Mesodermal cell (in vitro differentiated cells): ENCODE data around the gene SEC14L2.

ENCODE experiments used
- H3K27ac ChIP-seq: 2 replicates; pipeline ENCODE4 v1.7.0; 2013; ENCODE audit warnings: mild to moderate bottlenecking, low read depth, low read length, moderate library complexity; ENCODE audit not compliant: severe bottlenecking
- H3K36me3 ChIP-seq: 2 replicates; pipeline ENCODE4 v1.7.1; 2013; ENCODE audit warnings: mild to moderate bottlenecking, low read length, moderate library complexity; ENCODE audit not compliant: control insufficient read depth, insufficient read depth
- H3K4me1 ChIP-seq: one replicate; pipeline ENCODE4 v1.7.1; 2013; ENCODE audit warnings: mild to moderate bottlenecking, low read length; ENCODE audit not compliant: insufficient read depth, control insufficient read depth, poor library complexity, severe bottlenecking
- H3K4me3 ChIP-seq: 2 replicates; pipeline ENCODE4 v1.7.0; 2013; ENCODE audit warnings: low read length, control low read depth, mild to moderate bottlenecking; ENCODE audit not compliant: insufficient read depth, poor library complexity, severe bottlenecking; ENCODE audit errors: extremely low read depth
- H3K9me3 ChIP-seq: 2 replicates; pipeline ENCODE4 v1.7.1; 2013; ENCODE audit warnings: mild to moderate bottlenecking, low read length, moderate library complexity; ENCODE audit not compliant: control insufficient read depth
- WGBS, 2 experiments: methylation state at CpG; one replicate each; pipeline ENCODE4 v1.1.5; 2013; ENCODE audit warnings: missing lambda C conversion rate in 2 of 2; ENCODE audit not compliant: insufficient coverage in 2 of 2; 5-methylcytosine and 5-hydroxymethylcytosine counted together

SEC14L2 gene

DNA sequence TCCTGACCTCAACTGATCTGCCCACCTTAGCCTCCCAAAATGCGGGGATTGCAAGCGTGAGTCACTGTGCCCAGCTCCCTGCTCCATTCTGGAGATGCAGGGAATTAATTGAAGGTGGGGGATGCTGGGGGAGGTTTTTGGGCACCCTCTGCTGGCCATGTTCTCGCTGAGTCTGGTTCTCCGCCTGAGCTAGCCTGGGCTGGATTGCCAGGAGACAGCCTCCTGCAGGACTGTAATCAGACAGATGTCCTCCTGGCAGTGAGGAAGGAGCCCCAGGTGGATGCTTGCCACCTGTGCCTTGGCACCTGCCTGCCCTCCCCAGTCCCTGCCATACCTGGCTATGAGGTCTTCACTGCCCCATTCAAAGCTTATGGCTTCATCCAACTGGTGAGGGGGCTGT lies 34.1 kb downstream of the SEC14L2 start:
- no peak overlapping the region for H3K4me3 ChIP-seq
- H3K9me3 ChIP-seq = no peaks in the 10 kb centered on the region
- H3K4me1 ChIP-seq = no peaks in the 10 kb centered on the region
- H3K27ac ChIP-seq = no peak overlapping the region
- WGBS, 2 experiments = 69 to 71% methylated on average over 4 of the region's 4 CpGs
- peaks cover 16% of the 10 kb centered on the region for H3K36me3 ChIP-seq

GRCh38 chr22:30432096-30432495 lies 35.3 kb downstream of the SEC14L2 start:
- H3K36me3 ChIP-seq = peaks cover 13% of the 10 kb centered on the region
- no peaks in the 10 kb centered on the region for H3K9me3 ChIP-seq
- 87 to 97% methylated on average over 3 to 4 of the region's 4 CpGs for WGBS, 2 experiments
- H3K4me3 ChIP-seq = no peak overlapping the region
- no peak overlapping the region for H3K27ac ChIP-seq
- H3K4me1 ChIP-seq = no peaks in the 10 kb centered on the region

- Histone ChIP-seq H3K4me3 (no peak overlapping the region), H3K4me1 (no peaks in the 10 kb centered on the region), H3K9me3 (no peaks in the 10 kb centered on the region), H3K36me3 (peaks cover 9% of the 10 kb centered on the region), H3K27ac (no peak overlapping the region)
- WGBS, 2 experiments = 71% methylated on average over 1 of the region's 2 CpGs; no CpG with 5 or more reads in 1 of the 2 experiments
Observed at GRCh38 chr22:30432520-30432919, 35.7 kb downstream of the SEC14L2 start.

- Histone ChIP-seq H3K27ac (no peak overlapping the region), H3K36me3 (peaks cover 5% of the 10 kb centered on the region), H3K4me3 (no peak overlapping the region), H3K9me3 (no peaks in the 10 kb centered on the region), H3K4me1 (no peaks in the 10 kb centered on the region)
- 95 to 96% methylated on average over 2 to 3 of the region's 3 CpGs for WGBS, 2 experiments
Observed at GRCh38 chr22:30433227-30433626, 36.4 kb downstream of the SEC14L2 start.

- Histone ChIP-seq H3K36me3 (no peaks in the 10 kb centered on the region), H3K9me3 (no peaks in the 10 kb centered on the region), H3K4me1 (no peaks in the 10 kb centered on the region), H3K4me3 (no peak overlapping the region), H3K27ac (no peak overlapping the region)
- 91 to 100% methylated on average over 1 of the region's 1 CpG for WGBS, 2 experiments
Observed at GRCh38 chr22:30433773-30434172, 37.0 kb downstream of the SEC14L2 start.

GRCh38 chr22:30434843-30435242 lies 38.0 kb downstream of the SEC14L2 start:
- WGBS, 2 experiments = 71 to 75% methylated on average over 1 of the region's 1 CpG
- Histone ChIP-seq H3K9me3 (no peaks in the 10 kb centered on the region), H3K4me3 (no peak overlapping the region), H3K27ac (no peak overlapping the region), H3K4me1 (no peaks in the 10 kb centered on the region), H3K36me3 (no peaks in the 10 kb centered on the region)

GRCh38 chr22:30435674-30436126 lies 38.9 kb downstream of the SEC14L2 start:
- Histone ChIP-seq H3K36me3 (no peaks in the 10 kb centered on the region), H3K9me3 (no peaks in the 10 kb centered on the region), H3K4me1 (no peaks in the 10 kb centered on the region), H3K27ac (no peak overlapping the region), H3K4me3 (no peak overlapping the region)
- 83 to 86% methylated on average over 5 to 6 of the region's 6 CpGs for WGBS, 2 experiments

GRCh38 chr22:30436196-30436595 lies 39.4 kb downstream of the SEC14L2 start:
- H3K27ac ChIP-seq = no peak overlapping the region
- H3K4me3 ChIP-seq = no peak overlapping the region
- 81 to 100% methylated on average over 2 of the region's 2 CpGs for WGBS, 2 experiments

DNA sequence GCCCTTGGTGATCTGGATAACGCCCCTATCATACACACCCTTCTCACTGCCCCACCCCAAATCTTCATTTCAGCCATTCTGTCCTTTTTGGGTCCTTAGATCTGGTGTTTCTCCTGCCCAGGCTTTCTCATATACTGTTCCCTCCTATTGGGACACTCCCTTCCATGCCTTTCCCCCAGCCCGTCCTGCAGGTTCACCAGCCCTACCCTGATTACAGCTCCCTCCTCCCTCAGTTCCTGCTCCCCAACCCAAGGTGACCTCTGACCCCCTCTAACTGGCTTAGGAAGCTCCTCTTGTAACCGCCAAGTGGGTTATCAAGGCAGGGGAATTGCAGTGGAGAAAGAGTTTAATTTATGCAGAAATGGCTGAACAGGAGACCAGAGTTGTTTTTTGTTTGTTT lies 41.7 kb downstream of the SEC14L2 start:
- 75 to 92% methylated on average over 2 to 3 of the region's 3 CpGs for WGBS, 2 experiments
- H3K4me3 ChIP-seq = no peak overlapping the region
- no peaks in the 10 kb centered on the region for H3K9me3 ChIP-seq
- H3K36me3 ChIP-seq = no peaks in the 10 kb centered on the region
- no peaks in the 10 kb centered on the region for H3K4me1 ChIP-seq
- H3K27ac ChIP-seq = no peak overlapping the region

More at GRCh38 chr22:30436196-30436595, 39.4 kb downstream of the SEC14L2 start:
- H3K36me3 ChIP-seq = no peaks in the 10 kb centered on the region
- no peaks in the 10 kb centered on the region for H3K4me1 ChIP-seq
- no peaks in the 10 kb centered on the region for H3K9me3 ChIP-seq

DNA sequence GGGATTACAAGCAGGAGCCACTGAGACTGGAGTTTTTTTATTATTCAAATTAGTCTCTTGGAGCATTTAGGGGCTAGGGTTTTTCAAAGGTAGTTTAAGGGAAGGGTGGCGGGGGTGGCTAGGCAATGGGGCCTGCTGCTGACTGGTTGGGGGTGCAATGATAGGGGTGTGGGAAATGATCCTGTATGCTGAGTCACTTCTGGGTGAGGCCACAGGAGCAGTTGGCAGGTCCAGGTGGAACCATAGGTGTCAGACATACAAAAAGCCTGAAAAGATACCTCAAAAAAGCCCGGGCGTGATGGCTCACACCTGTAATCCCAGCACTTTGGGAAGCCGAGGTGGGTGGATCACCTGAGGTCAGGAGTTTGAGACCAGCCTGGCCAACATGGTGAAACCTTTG lies 42.4 kb downstream of the SEC14L2 start:
- Histone ChIP-seq H3K36me3 (no peaks in the 10 kb centered on the region), H3K4me1 (no peaks in the 10 kb centered on the region), H3K27ac (no peak overlapping the region), H3K4me3 (no peak overlapping the region), H3K9me3 (no peaks in the 10 kb centered on the region)
- 92 to 100% methylated on average over 4 of the region's 4 CpGs for WGBS, 2 experiments

DNA sequence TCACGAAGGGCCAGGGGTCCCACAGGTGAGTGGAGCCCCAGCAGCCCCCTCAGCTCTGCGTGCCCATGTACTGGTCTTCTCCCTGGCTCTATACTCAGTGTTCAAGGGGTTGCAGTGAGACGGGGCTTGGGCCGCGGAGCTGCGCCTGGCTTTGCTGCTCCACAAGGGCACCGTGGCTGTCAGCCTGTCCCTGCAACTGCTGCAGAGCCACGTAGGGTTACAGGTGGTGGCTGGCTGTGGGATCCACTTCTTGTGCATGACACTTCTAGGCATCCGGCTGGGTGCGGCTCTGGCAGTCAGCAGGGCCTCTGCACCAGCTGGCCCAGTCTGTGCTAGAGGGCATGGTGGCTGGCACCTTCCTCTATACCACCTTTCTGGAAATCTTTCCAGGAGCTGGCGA lies 43.0 kb downstream of the SEC14L2 start:
- H3K4me1 ChIP-seq = no peaks in the 10 kb centered on the region
- 89 to 94% methylated on average over 10 of the region's 11 CpGs for WGBS, 2 experiments
- no peaks in the 10 kb centered on the region for H3K36me3 ChIP-seq
- no peaks in the 10 kb centered on the region for H3K9me3 ChIP-seq
- H3K4me3 ChIP-seq = no peak overlapping the region
- H3K27ac ChIP-seq = no peak overlapping the region
